GM12801 (cell line): ENCODE measurements around the gene HNRNPH3.

Experiments
- TF ChIP-seq, protein P1 (sequence below): IDR thresholded peaks from one replicate; pipeline ENCODE4 v1.5.1; 2011; ENCODE audit warnings: control low read depth; ENCODE audit not compliant: insufficient read length; ENCODE audit errors: extremely low read depth

The HNRNPH3 gene

GRCh38 chr10:68346774-68347173, 14.9 kb downstream of the HNRNPH3 start:
- TF ChIP-seq, protein P1, sequence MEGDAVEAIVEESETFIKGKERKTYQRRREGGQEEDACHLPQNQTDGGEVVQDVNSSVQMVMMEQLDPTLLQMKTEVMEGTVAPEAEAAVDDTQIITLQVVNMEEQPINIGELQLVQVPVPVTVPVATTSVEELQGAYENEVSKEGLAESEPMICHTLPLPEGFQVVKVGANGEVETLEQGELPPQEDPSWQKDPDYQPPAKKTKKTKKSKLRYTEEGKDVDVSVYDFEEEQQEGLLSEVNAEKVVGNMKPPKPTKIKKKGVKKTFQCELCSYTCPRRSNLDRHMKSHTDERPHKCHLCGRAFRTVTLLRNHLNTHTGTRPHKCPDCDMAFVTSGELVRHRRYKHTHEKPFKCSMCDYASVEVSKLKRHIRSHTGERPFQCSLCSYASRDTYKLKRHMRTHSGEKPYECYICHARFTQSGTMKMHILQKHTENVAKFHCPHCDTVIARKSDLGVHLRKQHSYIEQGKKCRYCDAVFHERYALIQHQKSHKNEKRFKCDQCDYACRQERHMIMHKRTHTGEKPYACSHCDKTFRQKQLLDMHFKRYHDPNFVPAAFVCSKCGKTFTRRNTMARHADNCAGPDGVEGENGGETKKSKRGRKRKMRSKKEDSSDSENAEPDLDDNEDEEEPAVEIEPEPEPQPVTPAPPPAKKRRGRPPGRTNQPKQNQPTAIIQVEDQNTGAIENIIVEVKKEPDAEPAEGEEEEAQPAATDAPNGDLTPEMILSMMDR = no peak

DNA sequence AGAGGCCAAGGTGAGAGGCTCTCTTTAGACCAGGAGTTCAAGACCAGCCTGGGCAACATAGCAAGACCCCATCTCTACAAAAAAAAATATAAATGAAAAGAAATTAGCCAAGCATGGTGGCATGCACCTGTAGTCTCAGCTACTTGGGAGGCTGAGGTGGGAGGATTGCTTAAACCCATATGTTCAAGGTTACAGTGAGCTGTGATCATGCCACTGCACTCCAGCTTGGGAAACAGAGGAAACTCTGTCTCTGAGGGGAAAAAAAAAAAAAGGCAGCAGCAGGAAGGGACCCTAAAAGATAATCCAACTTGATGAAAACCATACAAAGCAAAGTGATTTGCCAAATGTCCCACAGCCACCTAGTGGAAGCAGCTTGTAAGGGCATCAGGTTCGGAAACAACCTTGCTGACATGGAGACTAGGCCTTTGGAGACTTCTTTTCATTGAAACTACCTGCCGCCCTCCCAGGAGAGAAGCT, 16.4 kb downstream of the HNRNPH3 start:
- TF ChIP-seq, protein P1 = no peak

DNA sequence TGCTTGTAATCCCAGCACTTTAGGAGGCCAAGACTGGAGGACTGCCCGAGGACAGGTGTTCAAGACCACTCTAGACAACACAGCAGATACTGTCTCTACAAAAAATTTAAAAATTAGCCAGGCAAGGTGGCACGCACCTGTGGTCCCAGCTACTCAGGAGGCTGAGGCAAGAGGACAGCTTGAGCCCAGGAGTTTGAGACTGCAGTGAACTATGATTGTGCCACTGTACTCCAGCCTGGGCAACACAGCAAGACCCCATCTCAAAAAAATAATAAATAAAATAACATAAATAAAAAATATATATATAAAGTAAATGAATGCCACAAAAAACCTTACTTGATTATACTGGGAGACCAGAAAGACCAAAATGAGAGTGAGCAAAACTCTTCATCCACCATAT, 21.7 kb downstream of the HNRNPH3 start:
- TF ChIP-seq, protein P1 = no peak

- TF ChIP-seq, protein P1 = no peak
These were observed 27.3 kb downstream of the HNRNPH3 start for GRCh38 chr10:68359189-68359588.

GRCh38 chr10:68362590-68362989, 30.7 kb downstream of the HNRNPH3 start:
- TF ChIP-seq, protein P1 = no peak

DNA sequence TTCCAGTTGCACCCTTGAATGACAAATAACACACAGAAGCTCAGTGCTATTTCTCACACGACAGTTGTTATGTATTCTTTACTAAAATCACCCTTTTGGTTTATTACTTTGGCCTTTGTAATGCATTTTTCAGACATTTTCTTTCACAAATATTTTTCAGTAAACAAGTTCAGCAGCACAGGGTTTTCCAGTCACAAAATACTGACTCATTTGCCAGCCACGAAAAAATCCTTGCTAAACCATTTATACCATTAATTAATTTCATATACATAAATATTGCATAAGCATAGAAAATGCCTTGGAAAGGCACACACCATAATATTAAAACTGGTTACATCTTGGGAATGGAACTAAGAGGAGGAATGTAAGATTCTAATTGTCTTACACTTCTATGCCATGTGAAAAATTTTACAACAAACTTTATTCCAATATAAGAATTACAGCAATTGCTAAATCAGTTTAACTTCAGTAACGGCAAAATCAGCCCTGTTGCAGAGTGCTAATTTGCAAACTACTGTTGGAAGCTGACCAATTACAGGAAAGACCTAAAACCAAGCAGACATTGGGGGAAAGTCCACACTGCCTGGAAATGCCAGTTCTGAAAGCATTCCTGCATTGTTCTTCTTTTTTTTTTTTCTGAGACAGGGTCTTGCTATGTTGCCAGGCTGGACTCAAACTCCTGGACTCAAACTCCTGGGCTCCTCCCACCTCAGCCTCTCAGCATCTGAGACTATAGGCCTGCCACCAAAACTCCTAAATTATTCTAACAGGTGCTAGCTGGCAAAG, 32.4 kb downstream of the HNRNPH3 start:
- TF ChIP-seq, protein P1 = no peak

GRCh38 chr10:68365611-68366010, 33.7 kb downstream of the HNRNPH3 start:
- TF ChIP-seq, protein P1 = no peak

- TF ChIP-seq, protein P1 = no peak
These were observed 34.7 kb downstream of the HNRNPH3 start for GRCh38 chr10:68366600-68366999.
